Chondrocyte (in vitro differentiated cells): ENCODE measurements around the gene SUCNR1. TPM values are rescaled to one million over a fixed set of nuclear protein-coding genes. Genes with fewer than 3 reads are reported as not detected.
"Not testable (repeated sequence)": the region's sequence is repeated elsewhere in the genome, so short reads cannot be mapped to it uniquely, and the experiment has no call there.

Source experiments
- DNase-seq: peaks from one replicate; pipeline ENCODE4 v3.0.0; 2021; ENCODE audit warnings: mixed read lengths, low spot score
- H3K27ac Mint-ChIP-seq: one replicate; pipeline ENCODE4 v1.8.0; 2021; ENCODE audit warnings: mild to moderate bottlenecking, moderate library complexity, mixed read lengths; ENCODE audit not compliant: unreplicated experiment
- H3K27me3 Mint-ChIP-seq: 2 replicates; pipeline ENCODE4 v1.8.0; 2021; ENCODE audit warnings: low read depth, mixed read lengths
- H3K36me3 Mint-ChIP-seq: 2 replicates; pipeline ENCODE4 v1.8.0; 2021; ENCODE audit warnings: low read depth, mixed read lengths
- H3K4me1 Mint-ChIP-seq: 2 replicates; pipeline ENCODE4 v1.8.0; 2021; ENCODE audit warnings: low read depth, mild to moderate bottlenecking, mixed read lengths
- H3K4me3 Mint-ChIP-seq: one replicate; pipeline ENCODE4 v1.8.0; 2021; ENCODE audit warnings: mild to moderate bottlenecking, moderate library complexity, mixed read lengths; ENCODE audit not compliant: unreplicated experiment
- H3K9me3 Mint-ChIP-seq: 2 replicates; pipeline ENCODE4 v1.8.0; 2021; ENCODE audit warnings: low read depth, mixed read lengths
- total RNA-seq: library from RNA; stranded (reverse); gene quantifications from 3 replicates; pipeline ENCODE4 v1.2.1, GENCODE V29; 2021
- TF ChIP-seq, protein P1 (sequence below): fragments of 200-600 bp; sonication (generic); IDR thresholded peaks from 2 replicates; pipeline ENCODE4 v1.5.0; 2021; ENCODE audit warnings: antibody characterized with exemption, mild to moderate bottlenecking, moderate library complexity

SUCNR1 gene
- total RNA-seq, 1 donor from 2014 or later, result 0.12 TPM

DNA sequence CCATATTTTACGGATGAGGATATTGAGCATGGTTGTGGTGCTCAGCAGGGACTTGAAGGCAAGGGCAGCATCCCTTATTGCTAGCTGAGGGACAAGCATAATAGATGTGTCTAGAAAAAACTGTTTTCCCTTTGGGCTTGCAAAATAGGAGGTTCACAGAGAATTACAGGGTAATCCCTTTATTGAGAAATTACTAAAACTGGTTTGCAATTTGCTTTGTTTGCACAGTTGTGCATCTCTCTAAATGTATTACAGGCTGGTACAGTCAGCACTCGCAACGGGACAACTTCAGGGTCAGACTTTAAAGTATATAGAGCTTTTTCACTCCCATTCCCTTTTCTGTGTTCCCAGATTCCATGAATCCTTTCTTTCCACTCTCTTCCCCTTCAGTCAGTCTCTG lies 51.3 kb downstream of the SUCNR1 start:
- Mint-ChIP-seq H3K36me3 (no peaks in the 10 kb centered on the region), H3K4me3 (no peak overlapping the region), H3K4me1 (peaks cover 45% of the 10 kb centered on the region)

GRCh38 chr3:151925419-151925818 lies 52.0 kb downstream of the SUCNR1 start:
- DNase-seq, result no peak
- TF ChIP-seq, protein P1, sequence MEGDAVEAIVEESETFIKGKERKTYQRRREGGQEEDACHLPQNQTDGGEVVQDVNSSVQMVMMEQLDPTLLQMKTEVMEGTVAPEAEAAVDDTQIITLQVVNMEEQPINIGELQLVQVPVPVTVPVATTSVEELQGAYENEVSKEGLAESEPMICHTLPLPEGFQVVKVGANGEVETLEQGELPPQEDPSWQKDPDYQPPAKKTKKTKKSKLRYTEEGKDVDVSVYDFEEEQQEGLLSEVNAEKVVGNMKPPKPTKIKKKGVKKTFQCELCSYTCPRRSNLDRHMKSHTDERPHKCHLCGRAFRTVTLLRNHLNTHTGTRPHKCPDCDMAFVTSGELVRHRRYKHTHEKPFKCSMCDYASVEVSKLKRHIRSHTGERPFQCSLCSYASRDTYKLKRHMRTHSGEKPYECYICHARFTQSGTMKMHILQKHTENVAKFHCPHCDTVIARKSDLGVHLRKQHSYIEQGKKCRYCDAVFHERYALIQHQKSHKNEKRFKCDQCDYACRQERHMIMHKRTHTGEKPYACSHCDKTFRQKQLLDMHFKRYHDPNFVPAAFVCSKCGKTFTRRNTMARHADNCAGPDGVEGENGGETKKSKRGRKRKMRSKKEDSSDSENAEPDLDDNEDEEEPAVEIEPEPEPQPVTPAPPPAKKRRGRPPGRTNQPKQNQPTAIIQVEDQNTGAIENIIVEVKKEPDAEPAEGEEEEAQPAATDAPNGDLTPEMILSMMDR, result no peak
- Mint-ChIP-seq H3K36me3 (no peaks in the 10 kb centered on the region), H3K27ac (peak overlapping the region; percentile 6), H3K4me3 (no peak overlapping the region), H3K27me3 (no peaks in the 10 kb centered on the region), H3K9me3 (peaks cover 5% of the 10 kb centered on the region), H3K4me1 (peaks cover 45% of the 10 kb centered on the region)

More for the DNA sequence above, 51.3 kb downstream of the SUCNR1 start:
- peaks cover 5% of the 10 kb centered on the region for H3K9me3 Mint-ChIP-seq
- no peak for DNase-seq
- no peaks in the 10 kb centered on the region for H3K27me3 Mint-ChIP-seq
- peak overlapping the region; percentile 47 for H3K27ac Mint-ChIP-seq
- TF ChIP-seq, protein P1, result no peak

DNA sequence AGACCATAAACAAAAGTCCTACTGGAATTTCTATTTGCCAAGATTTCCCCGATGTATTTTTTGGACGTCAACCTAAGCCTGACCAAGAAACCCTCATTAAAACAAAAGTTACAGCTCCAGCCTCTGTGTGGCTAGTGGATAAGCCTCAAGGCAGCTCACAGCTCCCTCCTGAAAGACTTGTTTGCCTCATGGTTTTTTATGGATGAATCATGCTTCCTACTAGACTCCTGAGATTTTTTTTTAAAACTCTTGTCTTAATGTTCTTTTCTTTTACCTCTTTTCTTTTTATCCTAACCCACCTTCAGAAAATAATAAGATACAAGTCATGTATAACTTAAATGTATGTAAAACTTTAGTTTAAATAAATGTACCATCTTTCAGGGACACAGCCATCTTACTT lies 52.4 kb downstream of the SUCNR1 start:
- no peaks in the 10 kb centered on the region for H3K27me3 Mint-ChIP-seq
- TF ChIP-seq, protein P1, result no peak
- H3K4me1 Mint-ChIP-seq, result peaks cover 46% of the 10 kb centered on the region
- H3K9me3 Mint-ChIP-seq, result peaks cover 2% of the 10 kb centered on the region
- H3K4me3 Mint-ChIP-seq, result no peak overlapping the region
- peak overlapping the region; percentile 84 for H3K27ac Mint-ChIP-seq
- no peaks in the 10 kb centered on the region for H3K36me3 Mint-ChIP-seq
- no peak for DNase-seq

DNA sequence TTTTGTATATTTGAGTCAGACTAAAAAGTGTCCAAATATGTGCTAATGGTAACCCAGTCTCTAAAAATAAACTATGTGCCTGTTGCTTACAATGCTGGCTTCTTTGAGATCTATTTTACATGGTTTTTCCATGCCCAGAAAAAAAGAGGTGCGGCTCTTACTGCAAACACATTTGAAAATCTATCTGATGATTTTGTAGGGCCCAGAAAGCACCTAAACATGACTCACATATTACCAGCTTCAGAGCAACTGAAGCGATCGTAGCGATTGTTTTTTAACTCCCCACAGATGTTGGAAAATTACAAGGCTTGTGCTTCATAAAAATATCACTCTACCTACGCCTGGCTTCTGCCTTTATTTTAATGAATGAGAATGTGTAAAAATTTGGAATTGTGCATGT lies 53.5 kb downstream of the SUCNR1 start:
- no peaks in the 10 kb centered on the region for H3K9me3 Mint-ChIP-seq
- H3K27ac Mint-ChIP-seq, result peak overlapping the region; percentile 10
- TF ChIP-seq, protein P1, result no peak
- H3K27me3 Mint-ChIP-seq, result no peaks in the 10 kb centered on the region
- DNase-seq, result no peak
- no peaks in the 10 kb centered on the region for H3K36me3 Mint-ChIP-seq
- H3K4me3 Mint-ChIP-seq, result no peak overlapping the region
- peaks cover 55% of the 10 kb centered on the region for H3K4me1 Mint-ChIP-seq

GRCh38 chr3:151927915-151928525 lies 54.6 kb downstream of the SUCNR1 start:
- H3K36me3 Mint-ChIP-seq, H3K4me3 Mint-ChIP-seq, H3K9me3 Mint-ChIP-seq, DNase-seq, H3K27ac Mint-ChIP-seq, H3K27me3 Mint-ChIP-seq: not testable (repeated sequence)
- H3K4me1 Mint-ChIP-seq, result peaks cover 55% of the 10 kb centered on the region

GRCh38 chr3:151931171-151931570 lies 57.7 kb downstream of the SUCNR1 start:
- Mint-ChIP-seq H3K27me3 (no peaks in the 10 kb centered on the region), H3K36me3 (no peaks in the 10 kb centered on the region), H3K9me3 (no peaks in the 10 kb centered on the region), H3K4me1 (peaks cover 33% of the 10 kb centered on the region), H3K27ac (peak overlapping the region; percentile 74), H3K4me3 (no peak overlapping the region)
- DNase-seq, result no peak
- TF ChIP-seq, protein P1, result no peak
